HUES48 (cell line): ENCODE results near the gene IGF2R.

Experiments
- H3K27ac ChIP-seq: one replicate; pipeline ENCODE4 v1.7.0; 2013; ENCODE audit warnings: low read depth, low read length, inconsistent platforms
- H3K27me3 ChIP-seq: 2 replicates; pipeline ENCODE4 v1.6.1; 2013; ENCODE audit warnings: mild to moderate bottlenecking, low read length; ENCODE audit not compliant: control insufficient read depth, insufficient read depth
- H3K36me3 ChIP-seq: 2 replicates; pipeline ENCODE4 v1.6.1; 2013; ENCODE audit warnings: low read length; ENCODE audit not compliant: control insufficient read depth, insufficient read depth
- H3K4me1 ChIP-seq: 2 replicates; pipeline ENCODE4 v1.6.1; 2013; ENCODE audit warnings: mild to moderate bottlenecking, low read length; ENCODE audit not compliant: control insufficient read depth, insufficient read depth
- H3K4me3 ChIP-seq: 2 replicates; pipeline ENCODE4 v1.5.1; 2013; ENCODE audit warnings: mild to moderate bottlenecking, low read depth, low read length
- H3K9ac ChIP-seq: 2 replicates; pipeline ENCODE4 v1.6.1; 2013; ENCODE audit warnings: mild to moderate bottlenecking, low read depth, low read length, moderate library complexity
- H3K9me3 ChIP-seq: 2 replicates; pipeline ENCODE4 v1.6.1; 2013; ENCODE audit warnings: low read length; ENCODE audit not compliant: control insufficient read depth, insufficient read depth

IGF2R gene

DNA sequence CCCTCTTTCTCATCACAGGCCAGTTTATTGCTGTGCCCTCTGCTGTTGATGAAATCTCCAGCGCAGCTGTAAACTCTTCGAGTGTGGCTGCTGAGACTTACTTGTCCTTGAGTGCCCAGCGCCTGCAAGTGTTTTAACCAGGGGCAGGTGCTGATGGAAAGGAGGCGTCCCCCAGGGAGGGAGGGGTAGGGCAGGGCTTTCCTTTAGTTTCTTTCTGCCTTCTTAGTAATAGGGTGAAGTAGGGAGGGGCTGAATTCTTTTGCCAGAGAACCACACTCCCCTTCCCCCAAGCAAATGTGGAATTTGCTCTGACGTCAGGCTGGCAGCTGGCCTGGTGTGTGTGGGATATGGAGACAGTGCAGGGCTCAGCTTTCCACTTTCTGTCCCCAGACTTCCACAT is 61.2 kb downstream of the IGF2R start:
- H3K4me1 ChIP-seq = no peaks in the 10 kb centered on the region
- no peaks in the 10 kb centered on the region for H3K27me3 ChIP-seq
- H3K4me3 ChIP-seq = no peak overlapping the region
- H3K36me3 ChIP-seq = peaks cover 97% of the 10 kb centered on the region
- peak overlapping the region; percentile 36; the same call in 1 of the 2 replicates for H3K9ac ChIP-seq
- no peaks in the 10 kb centered on the region for H3K9me3 ChIP-seq
- H3K27ac ChIP-seq = no peak overlapping the region

DNA sequence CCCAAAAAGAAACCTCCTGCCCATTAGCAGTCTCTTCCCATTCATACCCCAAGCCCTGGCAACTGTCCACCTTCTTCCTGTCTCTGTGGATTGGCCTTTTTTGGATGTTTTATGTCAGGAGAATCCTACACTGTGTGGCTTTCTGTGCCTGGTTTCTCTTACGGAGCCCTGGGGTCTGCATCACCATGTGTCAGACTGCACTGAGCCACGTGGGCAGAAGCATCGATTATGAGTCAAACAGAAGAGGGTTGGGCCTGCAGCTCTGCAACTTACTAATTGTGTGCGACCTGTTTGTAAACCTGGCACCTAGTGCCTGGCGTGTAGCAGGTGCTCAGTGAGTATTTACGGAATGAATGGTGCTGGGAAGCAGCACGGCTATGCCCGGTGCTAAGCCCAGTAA is 62.6 kb downstream of the IGF2R start:
- Histone ChIP-seq H3K9me3 (no peaks in the 10 kb centered on the region), H3K4me3 (no peak overlapping the region), H3K27ac (no peak overlapping the region), H3K4me1 (no peaks in the 10 kb centered on the region), H3K9ac (no peak overlapping the region), H3K27me3 (no peaks in the 10 kb centered on the region), H3K36me3 (peaks cover 97% of the 10 kb centered on the region)

GRCh38 chr6:160031871-160032270 is 63.0 kb downstream of the IGF2R start:
- no peak overlapping the region for H3K27ac ChIP-seq
- H3K4me3 ChIP-seq = no peak overlapping the region
- H3K4me1 ChIP-seq = no peaks in the 10 kb centered on the region
- no peak overlapping the region for H3K9ac ChIP-seq
- no peaks in the 10 kb centered on the region for H3K27me3 ChIP-seq
- peaks cover 97% of the 10 kb centered on the region for H3K36me3 ChIP-seq
- no peaks in the 10 kb centered on the region for H3K9me3 ChIP-seq

GRCh38 chr6:160032538-160032937 is 63.7 kb downstream of the IGF2R start:
- no peak overlapping the region for H3K27ac ChIP-seq

DNA sequence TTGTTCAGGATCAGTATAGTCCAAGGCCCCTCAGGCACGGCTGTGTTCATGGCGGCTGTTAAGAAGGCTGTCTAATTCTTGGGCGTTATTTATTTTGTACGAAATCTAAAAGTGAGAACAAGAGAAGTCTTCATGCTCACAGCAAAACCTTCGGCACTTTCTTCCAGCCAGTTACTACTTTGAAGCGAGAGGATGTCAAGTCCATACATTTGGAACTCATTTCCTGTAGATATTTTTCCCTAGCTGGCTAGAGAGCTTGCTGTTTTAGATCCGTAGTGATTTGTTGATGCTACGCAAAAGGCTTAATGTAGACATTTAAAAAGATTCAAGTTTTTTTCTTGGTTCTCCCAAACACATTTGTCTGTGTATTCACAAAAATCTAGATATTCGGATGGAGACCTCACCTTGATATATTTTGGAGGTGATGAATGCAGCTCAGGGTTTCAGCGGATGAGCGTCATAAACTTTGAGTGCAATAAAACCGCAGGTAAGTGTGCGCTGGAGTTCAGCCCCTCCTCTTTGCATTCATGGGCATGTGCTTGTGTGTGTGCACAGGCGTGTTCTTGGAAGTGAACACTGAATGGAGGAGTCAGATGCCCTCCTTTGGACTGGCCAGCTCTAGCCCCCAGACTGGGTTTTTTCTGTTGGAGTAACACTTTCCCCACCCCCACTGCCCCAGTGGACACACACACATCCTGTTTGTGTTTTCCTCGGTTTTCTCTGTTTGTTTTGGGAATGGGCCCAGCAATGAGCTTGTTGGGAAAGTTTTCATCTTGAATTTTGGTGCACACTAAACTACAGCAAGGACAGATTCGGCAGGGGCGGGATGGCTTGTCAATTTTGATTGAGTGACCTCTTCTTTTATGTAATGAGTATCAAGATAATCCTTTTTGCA is 65.4 kb downstream of the IGF2R start:
- Histone ChIP-seq H3K4me1 (no peaks in the 10 kb centered on the region), H3K27ac (no peak overlapping the region), H3K9me3 (no peaks in the 10 kb centered on the region), H3K36me3 (peaks cover 85% of the 10 kb centered on the region), H3K9ac (no peak overlapping the region), H3K4me3 (no peak overlapping the region), H3K27me3 (no peaks in the 10 kb centered on the region)

More at GRCh38 chr6:160032538-160032937, 63.7 kb downstream of the IGF2R start:
- Histone ChIP-seq H3K9ac (no peak overlapping the region), H3K36me3 (peaks cover 92% of the 10 kb centered on the region), H3K27me3 (no peaks in the 10 kb centered on the region), H3K9me3 (no peaks in the 10 kb centered on the region), H3K4me3 (no peak overlapping the region), H3K4me1 (no peaks in the 10 kb centered on the region)

GRCh38 chr6:160035241-160035640 is 66.4 kb downstream of the IGF2R start:
- H3K4me1 ChIP-seq = no peaks in the 10 kb centered on the region
- no peak overlapping the region for H3K9ac ChIP-seq
- H3K27ac ChIP-seq = no peak overlapping the region
- H3K9me3 ChIP-seq = no peaks in the 10 kb centered on the region
- H3K4me3 ChIP-seq = no peak overlapping the region
- H3K27me3 ChIP-seq = no peaks in the 10 kb centered on the region
- peaks cover 83% of the 10 kb centered on the region for H3K36me3 ChIP-seq

- Histone ChIP-seq H3K27me3 (no peaks in the 10 kb centered on the region), H3K9me3 (no peaks in the 10 kb centered on the region), H3K36me3 (peaks cover 83% of the 10 kb centered on the region), H3K9ac (no peak overlapping the region), H3K4me1 (no peaks in the 10 kb centered on the region), H3K4me3 (no peak overlapping the region), H3K27ac (no peak overlapping the region)
Observed at GRCh38 chr6:160035693-160036330, 66.9 kb downstream of the IGF2R start.

DNA sequence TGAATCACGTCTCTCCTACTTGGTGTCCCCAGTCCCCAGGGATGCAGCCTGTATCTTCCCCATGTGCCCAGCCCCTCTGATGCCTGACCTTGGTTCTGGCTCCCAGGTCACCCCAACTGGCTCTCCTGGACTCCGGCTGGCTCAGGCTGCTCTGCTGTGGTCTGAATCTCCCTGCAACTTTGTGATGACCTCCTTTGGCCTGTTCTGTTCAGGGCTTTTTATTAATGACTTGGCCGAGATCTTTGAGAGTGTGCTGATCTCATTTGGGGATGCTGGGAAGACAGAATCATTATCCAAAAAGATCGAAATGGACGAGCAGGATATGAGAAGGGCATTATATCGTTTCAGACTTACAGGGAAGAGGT is 67.4 kb downstream of the IGF2R start:
- H3K4me3 ChIP-seq = no peak overlapping the region
- no peaks in the 10 kb centered on the region for H3K4me1 ChIP-seq
- no peak overlapping the region for H3K27ac ChIP-seq
- H3K36me3 ChIP-seq = peaks cover 83% of the 10 kb centered on the region
- no peaks in the 10 kb centered on the region for H3K9me3 ChIP-seq
- no peak overlapping the region for H3K9ac ChIP-seq
- no peaks in the 10 kb centered on the region for H3K27me3 ChIP-seq

GRCh38 chr6:160036790-160037206 is 67.9 kb downstream of the IGF2R start:
- Histone ChIP-seq H3K9ac (no peak overlapping the region), H3K36me3 (peaks cover 83% of the 10 kb centered on the region), H3K27ac (no peak overlapping the region)

GRCh38 chr6:160038479-160038878 is 69.6 kb downstream of the IGF2R start:
- Histone ChIP-seq H3K27me3 (no peaks in the 10 kb centered on the region), H3K4me3 (no peak overlapping the region), H3K9me3 (no peaks in the 10 kb centered on the region), H3K4me1 (no peaks in the 10 kb centered on the region), H3K36me3 (peaks cover 83% of the 10 kb centered on the region), H3K27ac (no peak overlapping the region), H3K9ac (no peak overlapping the region)

More at GRCh38 chr6:160036790-160037206, 67.9 kb downstream of the IGF2R start:
- H3K4me3 ChIP-seq = no peak overlapping the region
- no peaks in the 10 kb centered on the region for H3K4me1 ChIP-seq
- H3K27me3 ChIP-seq = no peaks in the 10 kb centered on the region
- H3K9me3 ChIP-seq = no peaks in the 10 kb centered on the region

DNA sequence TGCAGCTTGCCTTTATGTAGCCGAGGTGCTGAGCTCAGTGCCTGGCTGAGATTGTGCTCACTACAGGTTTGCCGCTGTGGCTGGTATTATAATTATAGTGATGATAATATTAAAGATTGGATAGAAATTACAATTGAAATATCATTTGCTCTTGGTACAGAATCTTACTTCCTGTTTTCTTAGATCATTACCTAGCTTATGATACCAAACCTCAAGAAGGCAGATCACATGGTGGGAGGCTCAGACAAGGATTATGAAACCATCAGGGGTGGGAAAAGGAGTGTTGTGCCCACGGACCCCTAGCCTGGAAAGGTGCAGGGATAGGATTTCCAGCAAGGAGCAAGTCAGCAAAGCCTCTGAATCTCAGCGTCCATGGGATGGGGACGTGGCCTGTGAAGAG is 70.6 kb downstream of the IGF2R start:
- H3K9me3 ChIP-seq = no peaks in the 10 kb centered on the region
- H3K27ac ChIP-seq = no peak overlapping the region
- no peaks in the 10 kb centered on the region for H3K27me3 ChIP-seq
- peaks cover 83% of the 10 kb centered on the region for H3K36me3 ChIP-seq
- no peak overlapping the region for H3K9ac ChIP-seq
- no peaks in the 10 kb centered on the region for H3K4me1 ChIP-seq
- H3K4me3 ChIP-seq = no peak overlapping the region
